AG09319 (cell line): ENCODE measurements around the gene ELOVL5.

Experiments used
- DNase-seq: peaks from one replicate; pipeline ENCODE4 v3.0.0-alpha.2; 2010; ENCODE audit warnings: low read depth; ENCODE audit errors: extremely low read depth
- TF ChIP-seq, protein P1 (sequence below): IDR thresholded peaks from 2 replicates; pipeline ENCODE4 v1.5.1; 2011; ENCODE audit warnings: low read depth, mild to moderate bottlenecking, inconsistent platforms, low read length, moderate library complexity

The ELOVL5 gene

DNA sequence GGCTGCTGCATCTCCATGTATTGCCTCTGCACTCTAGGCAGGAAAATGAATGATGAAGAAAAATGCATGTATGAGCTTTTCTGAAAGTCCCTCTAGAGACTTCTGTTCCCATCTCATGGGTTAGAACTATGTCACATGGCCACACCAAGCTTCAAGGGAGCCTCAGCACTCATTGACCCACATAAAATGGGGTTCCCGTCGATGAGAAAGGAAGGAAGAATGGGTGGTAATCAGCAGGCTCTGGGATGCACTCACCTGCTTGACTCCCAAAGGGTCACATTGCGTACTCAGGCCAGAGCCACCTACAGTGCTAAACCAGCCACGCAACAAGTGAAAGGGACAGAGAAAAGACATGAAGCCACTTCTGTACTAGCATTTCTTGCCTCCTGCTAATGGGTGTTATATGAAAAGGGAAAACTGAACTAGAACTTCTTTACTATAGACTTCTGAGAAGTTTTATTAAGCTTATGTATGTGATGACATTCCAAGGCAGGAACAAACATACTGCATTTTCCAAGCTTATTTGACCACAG, 104.3 kb downstream of the ELOVL5 start:
- TF ChIP-seq, protein P1, sequence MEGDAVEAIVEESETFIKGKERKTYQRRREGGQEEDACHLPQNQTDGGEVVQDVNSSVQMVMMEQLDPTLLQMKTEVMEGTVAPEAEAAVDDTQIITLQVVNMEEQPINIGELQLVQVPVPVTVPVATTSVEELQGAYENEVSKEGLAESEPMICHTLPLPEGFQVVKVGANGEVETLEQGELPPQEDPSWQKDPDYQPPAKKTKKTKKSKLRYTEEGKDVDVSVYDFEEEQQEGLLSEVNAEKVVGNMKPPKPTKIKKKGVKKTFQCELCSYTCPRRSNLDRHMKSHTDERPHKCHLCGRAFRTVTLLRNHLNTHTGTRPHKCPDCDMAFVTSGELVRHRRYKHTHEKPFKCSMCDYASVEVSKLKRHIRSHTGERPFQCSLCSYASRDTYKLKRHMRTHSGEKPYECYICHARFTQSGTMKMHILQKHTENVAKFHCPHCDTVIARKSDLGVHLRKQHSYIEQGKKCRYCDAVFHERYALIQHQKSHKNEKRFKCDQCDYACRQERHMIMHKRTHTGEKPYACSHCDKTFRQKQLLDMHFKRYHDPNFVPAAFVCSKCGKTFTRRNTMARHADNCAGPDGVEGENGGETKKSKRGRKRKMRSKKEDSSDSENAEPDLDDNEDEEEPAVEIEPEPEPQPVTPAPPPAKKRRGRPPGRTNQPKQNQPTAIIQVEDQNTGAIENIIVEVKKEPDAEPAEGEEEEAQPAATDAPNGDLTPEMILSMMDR: no peak
- no peak for DNase-seq

DNA sequence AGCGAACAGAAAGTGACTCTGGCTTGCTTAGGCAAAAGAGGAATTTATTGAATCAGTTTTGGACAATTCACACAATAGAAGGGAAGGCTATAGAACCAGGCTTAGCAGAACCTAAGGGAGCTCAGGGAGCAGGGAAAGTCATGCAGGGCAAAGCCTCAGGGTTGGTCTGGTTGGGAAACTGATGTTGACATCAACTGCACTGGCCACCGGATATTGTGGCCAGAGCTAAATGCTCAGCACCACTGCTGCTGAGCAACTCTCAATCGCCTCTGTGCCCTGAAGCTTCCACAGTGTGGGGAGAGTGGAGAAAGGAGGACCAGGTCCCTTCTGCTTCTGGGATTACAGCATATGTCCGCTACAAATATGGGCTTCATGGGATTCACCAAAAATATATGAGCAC, 106.8 kb downstream of the ELOVL5 start:
- TF ChIP-seq, protein P1: no peak
- no peak for DNase-seq

DNA sequence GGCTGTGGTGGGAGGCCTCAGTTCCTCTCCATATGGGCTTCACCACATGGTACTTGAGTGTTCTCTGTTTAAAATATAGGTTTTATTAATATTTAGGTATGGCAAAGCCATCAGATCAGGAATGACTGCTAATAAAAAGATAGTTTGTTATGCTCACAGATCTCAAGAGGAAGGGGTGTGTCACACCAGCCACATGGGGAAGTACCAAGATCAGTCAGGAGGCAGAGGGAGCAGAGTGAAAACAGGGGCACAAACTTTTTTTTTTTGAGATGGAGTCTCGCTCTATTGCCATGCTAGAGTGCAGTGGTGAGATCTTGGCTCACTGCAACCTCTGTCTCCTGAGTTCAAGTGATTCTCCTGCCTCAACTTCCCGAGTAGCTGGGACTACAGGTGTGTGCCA, 108.0 kb downstream of the ELOVL5 start:
- TF ChIP-seq, protein P1: no peak
- no peak for DNase-seq

DNA sequence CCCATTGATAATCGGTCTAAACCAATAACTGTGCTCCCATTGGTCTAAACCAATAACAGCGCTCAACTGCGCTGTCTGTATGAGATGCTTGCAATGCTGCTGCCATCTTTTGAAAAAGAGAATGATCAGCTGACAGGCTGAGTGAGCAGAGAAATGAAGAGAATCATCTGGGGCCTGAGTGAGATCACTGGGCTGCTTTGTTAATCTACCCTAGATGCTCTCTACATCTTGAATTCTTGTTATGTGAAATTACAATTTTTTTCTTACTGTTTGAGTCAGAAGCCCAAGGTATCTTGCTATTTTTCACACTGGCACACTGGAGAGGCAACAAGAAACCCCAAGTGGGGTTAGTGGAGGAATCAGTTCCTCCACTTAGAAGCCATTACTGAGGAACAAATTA, 108.6 kb downstream of the ELOVL5 start:
- TF ChIP-seq, protein P1: no peak
- no peak for DNase-seq

DNA sequence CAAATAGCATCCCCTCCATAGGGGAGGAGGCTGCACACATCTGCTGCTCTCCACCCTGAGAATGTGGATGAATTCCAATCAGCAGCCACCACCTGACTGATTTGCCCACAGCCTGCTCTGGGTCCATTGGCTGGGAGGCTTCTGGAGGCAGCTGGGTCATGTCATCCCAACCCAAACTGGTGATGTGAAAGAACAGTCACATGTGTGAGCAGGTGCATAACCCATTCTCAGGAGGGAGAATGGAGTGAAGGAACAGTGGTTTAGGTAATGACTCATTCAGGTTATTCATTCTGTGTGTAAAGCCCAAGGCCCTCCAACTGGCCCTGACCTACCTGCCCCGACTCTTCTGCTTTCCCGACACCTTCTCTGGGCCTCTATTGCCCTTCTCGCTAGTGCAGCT, 109.2 kb downstream of the ELOVL5 start:
- DNase-seq: no peak

DNA sequence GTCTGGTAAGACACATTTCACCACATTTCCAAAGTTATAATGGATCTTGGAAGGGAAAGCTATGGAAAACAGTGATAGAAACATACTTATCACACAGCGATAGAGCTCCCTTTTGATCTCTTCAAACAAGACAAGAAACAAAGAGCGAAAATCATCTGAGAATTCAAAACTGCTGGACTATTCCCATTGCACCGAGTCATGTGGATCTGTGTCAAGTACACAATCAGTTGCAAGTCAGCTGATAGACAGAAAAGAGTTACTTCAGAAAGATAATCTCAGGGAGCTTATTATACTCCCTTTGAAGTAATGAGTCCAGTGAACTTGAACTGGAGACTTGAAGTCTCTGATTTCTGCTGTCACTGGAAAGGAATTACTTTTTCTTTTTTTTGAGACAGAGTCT, 110.4 kb downstream of the ELOVL5 start:
- no peak for DNase-seq
- TF ChIP-seq, protein P1: no peak

More for the DNA sequence above, 109.2 kb downstream of the ELOVL5 start:
- TF ChIP-seq, protein P1: no peak

DNA sequence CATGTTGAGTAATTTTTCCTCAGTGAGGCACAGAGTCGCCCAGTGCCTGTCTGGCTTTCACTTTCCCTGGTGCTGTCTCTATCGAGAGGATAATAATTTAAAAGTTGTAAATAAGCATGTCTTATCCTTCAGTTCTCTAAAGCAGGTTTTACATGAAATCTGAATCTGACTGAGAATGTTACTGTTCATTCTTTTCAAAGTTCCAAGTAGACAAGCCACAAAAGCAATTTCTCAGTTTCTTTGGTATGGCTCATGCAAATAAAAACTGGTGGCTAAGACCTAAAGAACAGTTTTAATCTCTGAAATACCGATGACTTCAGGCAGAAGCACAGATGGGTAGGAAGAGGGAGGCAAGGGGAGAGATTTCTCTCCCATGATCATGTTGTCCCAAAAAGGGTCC, 112.5 kb downstream of the ELOVL5 start:
- no peak for DNase-seq
- TF ChIP-seq, protein P1: no peak
